ENCODE measurements around the gene IRAK4. TPM values are rescaled to one million over a fixed set of nuclear protein-coding genes. Genes with fewer than 3 reads are reported as not detected.

Gene IRAK4
- total RNA-seq, 1 donor from 2014 or later = 7.5 TPM

DNA sequence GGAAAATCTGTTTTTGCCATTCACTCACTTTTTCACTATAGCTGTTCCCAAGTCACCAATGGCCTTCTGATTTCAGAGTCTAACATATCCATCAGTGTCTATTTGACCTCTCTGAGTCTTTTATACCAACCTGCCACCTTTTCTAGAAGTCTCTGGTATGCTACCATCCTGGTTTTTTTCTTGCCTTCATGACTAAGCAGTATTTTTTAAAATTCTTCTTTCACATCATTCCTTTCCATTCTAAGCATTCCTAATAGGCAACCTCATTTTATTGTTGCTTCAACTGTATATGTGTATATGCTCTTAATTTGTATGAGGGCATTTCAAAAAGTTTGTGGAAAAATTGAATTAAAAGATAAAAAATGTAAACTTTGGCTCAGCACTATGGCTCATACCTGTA is 5.0 kb downstream of the IRAK4 start:
- Mint-ChIP-seq H3K4me1 (ENCODE audit: low read depth) (peaks cover 11% of the 10 kb centered on the region), H3K9me3 (ENCODE audit: low read depth) (no peaks in the 10 kb centered on the region)
- no peak for DNase-seq (ENCODE audit: low spot score)

DNA sequence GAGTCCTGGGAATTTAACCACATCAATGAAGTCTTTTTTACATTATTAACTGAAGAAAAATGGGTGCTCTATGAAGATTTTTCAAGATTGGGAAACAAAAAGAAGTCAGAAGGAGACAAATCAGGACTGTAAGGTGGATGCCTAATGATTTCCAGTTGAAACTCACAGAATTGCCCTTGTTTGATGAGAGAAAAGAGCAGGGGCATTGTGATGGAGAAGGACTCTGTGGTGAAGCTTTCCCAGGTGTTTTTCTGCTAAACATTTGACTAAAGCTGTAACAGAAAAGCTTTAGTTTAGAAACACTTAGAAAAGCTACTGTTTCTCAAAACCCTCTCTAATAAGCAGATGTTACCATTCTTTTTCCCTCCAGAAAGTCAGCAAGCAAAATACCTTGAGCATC is 5.8 kb downstream of the IRAK4 start:
- Mint-ChIP-seq H3K4me3 (ENCODE audit: unreplicated experiment) (no peak overlapping the region), H3K9me3 (ENCODE audit: low read depth) (no peaks in the 10 kb centered on the region), H3K36me3 (ENCODE audit: low read depth) (peaks cover 2% of the 10 kb centered on the region), H3K27me3 (ENCODE audit: low read depth) (no peaks in the 10 kb centered on the region), H3K4me1 (ENCODE audit: low read depth) (peaks cover 8% of the 10 kb centered on the region), H3K27ac (ENCODE audit: unreplicated experiment) (no peak overlapping the region)
- TF ChIP-seq, protein P1, sequence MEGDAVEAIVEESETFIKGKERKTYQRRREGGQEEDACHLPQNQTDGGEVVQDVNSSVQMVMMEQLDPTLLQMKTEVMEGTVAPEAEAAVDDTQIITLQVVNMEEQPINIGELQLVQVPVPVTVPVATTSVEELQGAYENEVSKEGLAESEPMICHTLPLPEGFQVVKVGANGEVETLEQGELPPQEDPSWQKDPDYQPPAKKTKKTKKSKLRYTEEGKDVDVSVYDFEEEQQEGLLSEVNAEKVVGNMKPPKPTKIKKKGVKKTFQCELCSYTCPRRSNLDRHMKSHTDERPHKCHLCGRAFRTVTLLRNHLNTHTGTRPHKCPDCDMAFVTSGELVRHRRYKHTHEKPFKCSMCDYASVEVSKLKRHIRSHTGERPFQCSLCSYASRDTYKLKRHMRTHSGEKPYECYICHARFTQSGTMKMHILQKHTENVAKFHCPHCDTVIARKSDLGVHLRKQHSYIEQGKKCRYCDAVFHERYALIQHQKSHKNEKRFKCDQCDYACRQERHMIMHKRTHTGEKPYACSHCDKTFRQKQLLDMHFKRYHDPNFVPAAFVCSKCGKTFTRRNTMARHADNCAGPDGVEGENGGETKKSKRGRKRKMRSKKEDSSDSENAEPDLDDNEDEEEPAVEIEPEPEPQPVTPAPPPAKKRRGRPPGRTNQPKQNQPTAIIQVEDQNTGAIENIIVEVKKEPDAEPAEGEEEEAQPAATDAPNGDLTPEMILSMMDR (IDR thresholded peaks at IDR 0.05) = no peak
- DNase-seq (ENCODE audit: low spot score) = no peak

More for the DNA sequence above, 5.0 kb downstream of the IRAK4 start:
- H3K27me3 Mint-ChIP-seq (ENCODE audit: low read depth) = no peaks in the 10 kb centered on the region
- H3K27ac Mint-ChIP-seq (ENCODE audit: unreplicated experiment) = no peak overlapping the region
- H3K36me3 Mint-ChIP-seq (ENCODE audit: low read depth) = peaks cover 1% of the 10 kb centered on the region
- H3K4me3 Mint-ChIP-seq (ENCODE audit: unreplicated experiment) = no peak overlapping the region
- TF ChIP-seq, protein P1 (IDR thresholded peaks at IDR 0.05) = no peak

DNA sequence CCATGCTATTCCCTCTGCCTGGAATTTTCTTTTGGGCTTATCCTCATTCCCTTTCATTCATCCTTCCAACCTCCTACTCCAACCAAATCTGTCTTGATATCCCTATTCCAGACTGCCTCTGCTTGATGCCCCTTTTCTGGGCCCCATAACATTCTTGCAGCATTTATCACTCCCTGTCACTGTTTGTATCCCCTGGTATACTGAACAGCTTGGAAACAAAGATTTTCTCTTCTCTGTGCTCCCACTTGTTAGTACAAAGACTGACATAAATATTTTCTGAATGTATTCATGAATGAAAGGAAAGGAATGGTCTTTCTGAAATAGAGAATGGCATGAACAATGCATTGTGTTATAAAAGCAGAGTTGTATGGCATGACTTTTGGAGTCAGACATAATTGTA is 7.5 kb downstream of the IRAK4 start:
- TF ChIP-seq, protein P1 (IDR thresholded peaks at IDR 0.05) = no peak
- H3K4me3 Mint-ChIP-seq (ENCODE audit: unreplicated experiment) = no peak overlapping the region
- H3K4me1 Mint-ChIP-seq (ENCODE audit: low read depth) = no peaks in the 10 kb centered on the region
- H3K36me3 Mint-ChIP-seq (ENCODE audit: low read depth) = peaks cover 10% of the 10 kb centered on the region
- no peak overlapping the region for H3K27ac Mint-ChIP-seq (ENCODE audit: unreplicated experiment)
- H3K27me3 Mint-ChIP-seq (ENCODE audit: low read depth) = no peaks in the 10 kb centered on the region
- no peak for DNase-seq (ENCODE audit: low spot score)
- peaks cover 6% of the 10 kb centered on the region for H3K9me3 Mint-ChIP-seq (ENCODE audit: low read depth)

DNA sequence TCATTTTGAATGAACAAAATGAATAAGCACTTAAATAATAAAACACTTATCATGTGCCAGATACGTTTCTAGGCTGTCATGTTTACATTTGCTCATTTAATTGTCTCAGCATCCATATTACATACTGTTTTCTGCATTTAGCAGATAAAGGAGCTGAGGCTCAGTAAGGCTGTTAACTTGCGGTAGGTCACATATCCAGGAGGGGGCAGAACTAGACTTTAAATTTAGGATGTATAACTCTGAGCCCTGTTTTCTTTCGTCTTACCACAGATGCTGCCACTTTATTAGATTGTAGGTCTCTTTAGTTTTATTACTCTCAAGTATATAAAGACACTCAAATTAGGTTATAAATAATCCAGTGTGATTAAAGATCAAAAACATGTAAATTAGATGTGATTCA is 17.7 kb downstream of the IRAK4 start:
- no peak overlapping the region for H3K4me3 Mint-ChIP-seq (ENCODE audit: unreplicated experiment)
- no peaks in the 10 kb centered on the region for H3K4me1 Mint-ChIP-seq (ENCODE audit: low read depth)
- no peaks in the 10 kb centered on the region for H3K9me3 Mint-ChIP-seq (ENCODE audit: low read depth)
- H3K36me3 Mint-ChIP-seq (ENCODE audit: low read depth) = no peaks in the 10 kb centered on the region
- TF ChIP-seq, protein P1 (IDR thresholded peaks at IDR 0.05) = peak; percentile 78
- DNase-seq (ENCODE audit: low spot score) = no peak
- H3K27me3 Mint-ChIP-seq (ENCODE audit: low read depth) = no peaks in the 10 kb centered on the region
- no peak overlapping the region for H3K27ac Mint-ChIP-seq (ENCODE audit: unreplicated experiment)

DNA sequence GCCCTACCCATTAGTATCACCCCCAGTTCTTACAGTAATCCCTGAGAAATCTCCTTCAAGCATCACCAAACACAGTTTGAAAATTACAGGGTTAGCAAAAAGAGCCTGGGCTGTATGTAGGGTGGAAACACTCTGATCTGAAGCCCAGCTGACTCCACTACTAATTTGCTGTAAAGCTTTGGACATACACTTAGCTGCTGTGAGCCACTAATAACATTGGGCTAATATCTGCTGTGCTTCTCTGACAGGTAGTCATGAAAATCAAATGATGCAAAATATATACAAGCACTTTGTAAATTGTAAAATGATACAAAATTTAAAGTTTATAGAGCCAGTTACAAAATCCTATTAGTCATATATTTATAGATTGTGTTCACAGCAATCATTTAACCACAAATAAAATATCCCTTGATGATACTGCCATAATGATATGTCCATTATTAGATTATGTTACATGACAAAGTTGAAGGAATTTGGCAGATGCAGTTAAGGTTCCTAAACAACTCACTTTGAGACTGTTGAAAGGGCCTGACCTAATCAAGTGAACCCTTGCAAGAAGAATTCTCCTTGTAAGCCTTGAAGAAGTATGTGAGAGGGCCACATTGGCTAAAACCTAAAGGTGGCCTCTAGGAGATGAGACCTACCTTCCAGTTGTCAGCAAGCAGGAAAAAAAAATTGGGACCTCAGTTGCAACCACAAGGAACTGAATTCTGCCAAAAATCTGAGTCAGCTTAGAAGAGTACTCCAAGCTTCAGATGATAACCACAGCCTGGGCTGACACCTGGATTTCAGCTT is 28.3 kb downstream of the IRAK4 start:
- H3K27ac Mint-ChIP-seq (ENCODE audit: unreplicated experiment) = no peak overlapping the region
- H3K9me3 Mint-ChIP-seq (ENCODE audit: low read depth) = no peaks in the 10 kb centered on the region
- H3K4me1 Mint-ChIP-seq (ENCODE audit: low read depth) = peaks cover 4% of the 10 kb centered on the region
- no peaks in the 10 kb centered on the region for H3K27me3 Mint-ChIP-seq (ENCODE audit: low read depth)
- TF ChIP-seq, protein P1 (IDR thresholded peaks at IDR 0.05) = no peak
- no peak for DNase-seq (ENCODE audit: low spot score)
- H3K36me3 Mint-ChIP-seq (ENCODE audit: low read depth) = peaks cover 8% of the 10 kb centered on the region
- H3K4me3 Mint-ChIP-seq (ENCODE audit: unreplicated experiment) = no peak overlapping the region

Data from chondrocyte (in vitro differentiated cells).